ENCODE measurements around the gene GSTA2.
"Not testable (repeated sequence)": the region's sequence is repeated elsewhere in the genome, so short reads cannot be mapped to it uniquely, and the experiment has no call there.

The GSTA2 gene

DNA sequence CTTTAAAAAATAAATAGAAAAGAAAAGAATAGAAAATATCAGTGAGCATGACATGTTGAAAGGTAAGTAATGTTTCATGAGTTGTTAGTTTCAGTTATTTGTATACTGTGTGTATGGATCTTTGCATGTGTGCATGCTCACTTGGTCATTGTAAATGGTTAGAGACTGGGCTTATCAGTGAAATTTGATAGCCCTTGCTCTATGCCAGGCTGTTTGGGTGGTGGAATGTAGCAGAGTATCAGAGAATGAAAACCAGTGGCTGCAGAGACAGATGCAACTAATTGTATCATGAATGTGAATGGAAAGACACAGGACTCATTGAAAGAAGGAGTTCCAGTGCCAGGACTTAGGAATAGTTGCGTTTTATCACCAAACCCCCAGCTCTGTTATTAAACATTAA is 4.2 kb downstream of the GSTA2 start:
- DNase-seq = no peak

DNA sequence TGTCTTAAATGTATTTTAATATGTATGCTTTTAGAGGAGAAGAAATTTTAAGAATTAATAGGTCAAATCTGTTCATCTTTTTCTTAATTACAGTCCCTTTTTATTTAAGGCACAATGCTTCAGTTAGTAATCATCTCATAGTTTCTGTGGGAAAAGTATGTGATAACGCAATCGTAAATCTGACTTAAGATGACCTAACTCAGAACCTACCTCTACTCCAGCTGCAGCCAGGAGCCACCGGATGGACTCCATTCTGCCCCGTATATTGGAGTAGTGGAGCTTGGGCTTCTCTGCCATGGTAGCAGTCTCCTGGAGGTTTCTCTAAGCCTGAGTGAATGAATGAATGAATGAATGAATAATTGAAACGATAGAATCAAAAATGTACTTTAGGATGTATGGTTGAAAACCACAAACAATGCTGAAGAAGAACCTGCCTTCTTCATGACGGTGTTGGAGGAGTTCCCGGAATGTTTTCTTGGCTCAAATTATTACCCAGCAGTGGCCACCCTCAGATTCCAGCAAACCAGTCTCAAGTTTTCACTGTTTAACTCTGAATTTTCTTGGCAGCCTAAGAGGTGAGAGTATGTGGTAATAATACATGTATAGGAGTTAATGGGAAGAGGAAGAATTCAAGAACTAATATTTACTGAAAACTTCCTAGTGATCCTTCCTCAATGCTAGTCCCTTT is 5.5 kb downstream of the GSTA2 start:
- DNase-seq = not testable (repeated sequence)

DNA sequence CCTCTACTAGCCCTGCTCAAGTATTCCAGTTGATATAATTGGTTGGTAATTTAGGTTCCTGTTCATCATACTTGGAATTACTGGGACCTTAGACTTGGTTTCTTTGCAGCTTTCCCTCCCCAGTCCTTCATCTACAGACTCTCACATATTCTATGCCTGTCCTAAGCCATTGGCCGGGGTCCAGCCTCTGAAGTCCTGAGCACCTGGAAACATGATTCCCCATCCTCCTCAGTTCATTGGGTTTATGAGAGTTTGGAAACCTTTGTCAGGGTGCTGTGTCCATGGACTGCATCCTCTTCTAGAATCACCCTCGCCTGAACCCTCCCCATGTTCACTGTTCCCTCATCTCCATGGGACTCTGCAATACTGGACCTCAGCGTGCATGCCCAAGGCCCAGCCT is 8.8 kb downstream of the GSTA2 start:
- DNase-seq = no peak

DNA sequence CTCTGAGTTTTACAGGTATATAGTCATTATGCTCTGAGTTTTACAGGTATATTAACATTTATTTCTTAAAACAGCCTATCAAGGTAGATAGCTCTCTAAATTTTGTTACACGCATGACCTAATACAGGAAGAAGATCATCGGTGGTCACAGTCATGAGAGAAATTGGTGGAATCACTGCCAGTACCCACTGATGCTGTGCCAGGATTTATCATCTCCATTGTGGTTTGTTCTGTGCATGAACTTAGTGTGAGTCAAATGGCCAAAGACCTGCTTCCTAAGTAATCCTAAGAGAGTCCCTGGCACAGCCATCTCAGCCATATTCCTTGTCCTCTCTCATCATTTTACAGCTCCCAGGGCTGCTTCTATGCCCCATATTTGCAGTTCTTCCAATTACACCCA is 10.1 kb downstream of the GSTA2 start:
- DNase-seq = not testable (repeated sequence)

DNA sequence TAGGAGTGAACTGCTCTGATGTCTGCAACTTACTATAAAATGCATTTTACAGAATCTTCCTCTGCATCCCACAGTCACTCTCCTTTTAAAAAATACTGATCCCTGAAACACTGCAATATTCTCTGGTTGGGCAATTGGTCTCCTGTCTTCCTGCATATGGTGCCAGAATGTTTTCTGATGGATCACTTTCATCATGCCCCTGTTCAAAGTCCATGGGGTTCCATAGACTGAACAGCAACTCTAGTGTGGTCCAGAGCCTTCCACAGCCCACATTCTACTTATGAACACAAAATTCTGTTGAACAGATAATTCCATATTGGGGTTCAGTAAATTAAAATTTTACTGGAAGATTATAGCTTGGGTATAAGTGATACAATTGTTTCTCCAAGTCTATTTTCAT is 11.0 kb downstream of the GSTA2 start:
- no peak for DNase-seq

DNA sequence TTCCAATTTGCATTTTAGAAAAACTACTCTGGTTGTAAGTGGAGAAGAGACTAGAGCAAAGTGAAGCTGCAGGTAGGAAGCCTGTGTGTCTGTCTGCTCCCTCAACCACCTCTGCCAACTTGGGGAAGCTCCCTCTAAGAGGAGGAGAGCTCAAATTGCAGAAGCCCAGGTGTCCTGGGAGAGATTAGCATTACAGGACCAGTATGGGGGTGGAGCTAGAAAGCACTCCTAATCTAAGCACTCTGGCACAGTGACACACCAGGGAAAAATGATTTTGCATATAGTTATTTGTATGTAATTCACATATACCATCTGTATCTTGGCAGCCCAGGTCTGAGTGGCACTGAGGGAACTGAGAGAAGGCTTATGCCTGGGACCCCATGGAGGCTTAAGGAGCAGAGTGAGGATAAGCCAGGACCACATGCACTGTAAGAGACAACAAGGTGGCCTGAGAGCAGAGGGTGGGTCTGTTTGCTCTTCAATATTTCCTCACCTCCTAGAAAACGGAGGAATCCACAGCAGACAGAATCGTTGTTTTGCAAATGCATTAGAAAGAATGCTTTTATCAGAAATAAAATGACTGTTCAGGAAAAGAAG is 13.6 kb downstream of the GSTA2 start:
- DNase-seq = no peak

DNA sequence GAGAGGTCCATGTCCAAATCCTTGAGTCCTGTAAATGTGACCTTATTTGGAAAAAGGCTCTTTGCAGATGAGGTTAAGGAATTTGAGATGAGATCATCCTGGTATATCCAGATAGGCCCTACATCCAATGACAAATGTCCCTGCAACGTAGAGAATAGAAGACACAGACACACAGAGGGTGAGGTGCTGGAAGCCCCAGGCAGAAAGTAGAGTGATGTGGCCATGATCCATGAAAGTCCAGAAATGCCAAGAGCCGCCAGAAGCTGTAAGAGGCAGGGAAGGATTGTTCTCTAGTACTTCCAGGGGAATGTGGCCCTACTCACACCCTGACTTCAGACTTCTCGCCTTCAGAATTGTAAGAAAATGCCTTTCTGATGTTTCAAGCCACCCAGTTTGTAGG is 16.0 kb downstream of the GSTA2 start:
- not testable (repeated sequence) for DNase-seq

DNA sequence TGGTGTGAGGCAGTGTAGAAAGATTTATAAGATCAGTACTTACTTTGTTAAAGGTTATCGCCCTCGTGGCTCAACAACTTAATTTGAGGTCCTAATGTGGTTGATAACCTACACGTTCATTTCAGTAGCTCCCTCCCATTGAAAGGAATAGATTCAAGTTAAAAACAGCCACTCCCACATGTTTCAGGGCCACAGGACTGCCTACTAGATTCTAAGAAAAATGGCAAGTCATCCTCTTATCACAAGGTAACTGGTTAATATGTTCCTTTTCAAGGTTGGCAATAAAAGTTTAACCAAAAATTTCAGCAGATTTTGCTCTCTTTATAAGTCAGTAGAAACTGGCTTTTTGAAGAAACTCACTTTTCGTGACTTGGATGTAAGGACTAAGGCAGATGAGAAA is 17.1 kb downstream of the GSTA2 start:
- DNase-seq = no peak

DNA sequence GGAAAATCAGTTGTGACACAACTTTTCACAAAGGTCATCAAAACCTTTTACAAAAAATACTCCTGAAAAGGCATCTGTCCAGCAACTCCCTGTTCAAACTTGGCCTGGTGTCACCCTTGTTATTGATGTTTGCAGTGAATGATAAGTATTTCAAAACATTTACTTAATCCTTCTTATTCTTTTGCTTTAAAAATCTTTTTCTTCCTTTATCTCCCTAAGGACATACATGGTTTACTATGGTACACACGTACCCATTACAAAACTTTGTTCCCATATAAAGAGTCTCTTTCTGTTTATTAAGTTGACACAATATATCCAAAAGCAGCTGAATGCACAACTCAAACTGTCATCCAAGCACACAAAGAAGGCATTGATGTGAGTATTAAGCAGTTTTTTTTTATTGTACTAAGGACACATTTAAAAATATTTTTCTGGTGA is 17.5 kb downstream of the GSTA2 start:
- DNase-seq = no peak

DNA sequence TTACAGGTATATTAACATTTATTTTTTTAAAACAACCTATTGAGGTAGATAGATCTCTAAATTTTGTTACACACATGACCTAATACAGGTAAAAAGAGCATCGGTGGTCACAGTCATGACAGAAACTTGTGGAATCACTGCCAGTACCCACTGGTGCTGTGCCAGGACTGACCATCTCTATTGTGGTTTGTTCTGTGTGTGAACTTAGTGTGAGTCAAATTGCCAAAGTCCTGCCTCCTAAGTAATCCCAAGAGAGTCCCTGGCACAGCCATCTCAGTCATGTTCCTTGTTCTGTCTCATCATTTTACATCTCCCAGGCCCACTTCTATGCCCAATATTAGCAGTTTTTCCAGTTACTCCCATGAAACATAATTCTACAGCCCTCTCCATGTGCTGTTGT is 21.4 kb downstream of the GSTA2 start:
- no peak for DNase-seq

DNA sequence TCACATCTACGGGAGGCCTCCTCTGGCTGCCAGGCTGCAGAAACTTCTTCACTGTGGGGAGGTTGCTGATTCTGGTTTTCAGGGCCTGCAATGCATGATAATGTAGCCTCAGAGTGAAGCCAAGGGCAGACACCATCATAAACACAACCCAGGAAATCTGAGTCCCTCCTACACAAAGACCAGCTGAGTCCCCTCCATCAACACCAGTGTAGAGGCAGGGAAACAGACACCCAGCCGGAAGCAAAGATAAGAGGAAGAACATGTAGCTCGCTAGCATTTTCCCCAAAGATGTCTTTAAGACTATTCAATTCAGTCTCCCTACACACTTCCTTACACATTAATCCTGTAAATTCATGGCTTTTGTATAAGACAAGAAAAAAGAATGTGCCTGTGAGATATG is 23.6 kb downstream of the GSTA2 start:
- no peak for DNase-seq

DNA sequence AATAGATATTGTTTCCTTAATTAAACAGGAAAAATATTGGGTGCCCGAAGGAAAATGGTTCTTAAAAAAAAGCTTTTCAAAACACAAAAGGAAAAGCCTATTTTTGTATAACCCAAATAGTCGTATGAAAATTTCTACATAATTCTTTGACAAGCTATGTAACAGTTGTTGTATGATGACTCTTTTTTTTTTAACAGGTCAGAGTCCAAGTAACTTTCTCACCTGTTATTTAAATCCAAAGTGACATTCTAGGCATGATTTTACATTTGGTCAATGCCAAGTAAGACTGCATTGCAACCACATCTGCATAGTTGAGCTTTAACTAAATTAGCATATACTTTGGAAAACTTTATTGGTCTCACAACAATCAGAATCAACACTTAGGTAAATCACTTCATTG is 24.1 kb downstream of the GSTA2 start:
- DNase-seq = no peak

DNA sequence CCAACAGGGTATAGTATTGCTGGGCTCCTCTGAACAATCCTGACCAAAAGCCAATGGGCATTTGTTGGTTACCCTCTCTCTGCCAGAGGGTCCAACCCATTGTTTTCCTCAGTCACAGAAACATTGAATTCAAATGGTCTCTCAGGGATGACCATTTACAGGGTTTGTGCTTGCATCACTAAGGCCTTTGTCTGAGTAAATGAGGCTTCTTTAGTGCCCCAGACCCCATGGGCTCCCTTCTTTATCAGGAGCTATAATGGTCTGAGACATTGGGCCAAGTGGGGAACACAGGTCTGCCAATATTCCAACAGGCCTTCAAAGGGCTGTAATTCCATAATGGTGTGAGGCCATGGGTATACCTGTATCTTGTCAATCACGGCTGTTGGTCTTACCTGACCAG is 27.1 kb downstream of the GSTA2 start:
- DNase-seq = no peak

DNA sequence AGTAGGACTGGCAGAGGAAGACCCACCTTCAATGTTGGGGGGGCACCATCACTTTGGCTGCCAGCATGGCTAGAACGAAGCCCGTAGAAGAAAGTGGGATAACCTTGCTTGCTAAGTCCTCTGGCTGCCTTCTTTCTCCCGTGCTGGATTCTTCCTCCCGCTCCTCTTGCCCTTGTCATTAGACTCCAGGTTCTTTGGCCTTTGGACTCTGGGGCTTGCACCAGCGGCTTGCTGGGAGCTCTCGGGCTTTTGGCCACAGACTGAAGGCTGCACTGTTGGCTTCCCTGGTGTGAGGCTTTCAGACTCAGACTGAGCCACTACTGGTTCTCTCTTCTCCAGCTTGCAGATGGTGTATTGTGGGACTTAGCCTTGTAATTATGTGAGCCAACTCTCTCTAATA is 28.2 kb downstream of the GSTA2 start:
- DNase-seq = no peak

DNA sequence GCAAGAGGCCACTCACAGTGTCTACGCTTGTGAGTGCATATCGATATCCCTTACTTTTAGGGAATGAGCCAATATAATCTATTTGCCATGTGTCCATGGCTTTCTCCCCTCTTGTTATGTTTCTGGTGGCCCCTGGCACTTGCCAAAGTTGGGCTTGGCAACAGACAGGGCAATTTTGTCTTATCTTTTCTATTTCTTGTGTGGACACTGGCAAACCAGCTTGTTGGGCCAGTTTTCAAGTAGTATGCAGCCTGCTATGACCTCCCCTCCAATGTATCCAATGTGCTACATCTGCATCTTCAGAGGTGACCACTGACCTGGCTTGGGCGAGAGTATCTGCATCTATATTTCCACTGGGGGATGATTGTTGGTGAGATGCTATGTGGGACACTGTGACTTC is 29.2 kb downstream of the GSTA2 start:
- DNase-seq = no peak

DNA sequence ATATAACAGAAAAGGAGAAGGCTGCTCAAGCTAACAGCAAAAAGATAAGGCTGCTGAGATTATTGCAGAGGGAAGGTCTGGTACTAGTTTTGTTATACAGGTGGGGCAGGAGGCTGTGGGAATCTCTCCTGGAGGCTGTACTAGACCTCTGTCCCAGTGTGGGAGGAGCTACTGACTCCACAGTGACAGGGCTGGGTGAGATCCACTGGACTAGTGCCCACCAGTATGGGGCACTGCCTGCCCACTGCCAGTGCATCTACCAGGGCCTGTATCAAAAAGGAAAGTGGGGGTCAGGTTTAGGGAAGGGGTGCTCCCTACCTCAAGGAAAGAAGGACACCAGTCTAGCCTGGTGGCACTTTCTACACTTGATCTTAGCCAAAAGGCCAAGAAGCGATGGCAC is 30.1 kb downstream of the GSTA2 start:
- DNase-seq = no peak

DNA sequence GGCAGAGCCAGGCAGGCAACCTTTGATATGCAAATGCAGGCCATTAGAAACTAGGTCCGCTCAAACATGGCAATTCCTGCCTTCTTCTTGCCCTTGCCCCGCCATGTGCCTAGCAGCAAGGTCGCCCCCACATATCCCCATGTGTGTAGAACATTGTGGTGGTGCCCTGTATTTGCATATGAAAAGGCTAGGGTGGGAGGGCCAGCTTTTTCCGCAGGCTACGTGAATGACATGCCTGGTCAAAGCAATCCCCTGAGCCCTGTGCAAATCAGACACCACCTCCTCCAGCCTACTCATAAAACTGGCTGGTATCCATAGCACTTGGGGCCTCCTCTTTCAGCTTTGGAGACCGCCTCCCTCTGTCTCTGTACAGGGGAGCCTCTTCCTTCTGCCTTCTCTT is 31.6 kb downstream of the GSTA2 start:
- no peak for DNase-seq

DNA sequence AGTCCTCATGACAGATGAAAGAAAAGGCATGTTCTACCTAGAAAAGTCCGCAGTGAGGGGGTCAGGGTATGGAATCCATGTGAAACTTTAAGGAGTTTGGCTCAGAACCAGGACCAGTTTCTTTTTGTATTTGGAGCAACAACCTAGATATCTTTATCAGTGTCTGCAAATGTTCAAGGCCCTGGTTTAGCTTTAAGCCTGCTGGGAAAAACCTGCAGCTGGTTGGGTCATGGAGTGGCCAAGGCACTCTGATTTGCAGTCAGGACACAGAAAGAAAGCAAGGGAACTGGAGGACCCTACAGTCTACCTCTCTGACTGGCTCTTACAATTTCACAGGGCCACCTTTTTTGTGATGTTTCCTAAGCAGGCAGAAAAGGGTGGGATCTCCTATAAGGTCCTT is 33.7 kb downstream of the GSTA2 start:
- no peak for DNase-seq

DNA sequence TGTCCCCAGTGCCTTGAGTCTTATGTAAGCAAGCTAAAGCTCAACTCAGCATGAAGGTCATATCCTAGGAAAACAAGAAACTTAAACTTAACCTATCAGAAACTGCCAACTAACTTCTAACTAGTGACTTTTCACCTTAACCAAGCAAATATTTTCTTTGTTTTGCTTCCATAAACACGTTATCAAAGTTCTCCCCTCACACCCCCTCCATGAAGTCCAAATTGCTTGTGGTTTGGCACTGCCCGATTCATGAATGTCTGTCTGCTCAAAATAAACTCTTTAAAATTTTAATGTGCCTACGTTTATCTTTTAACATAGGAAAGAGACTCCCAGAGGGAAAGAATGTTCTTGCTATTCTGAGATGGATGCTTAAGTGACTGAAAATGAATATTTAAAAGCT is 34.9 kb downstream of the GSTA2 start:
- no peak for DNase-seq

DNA sequence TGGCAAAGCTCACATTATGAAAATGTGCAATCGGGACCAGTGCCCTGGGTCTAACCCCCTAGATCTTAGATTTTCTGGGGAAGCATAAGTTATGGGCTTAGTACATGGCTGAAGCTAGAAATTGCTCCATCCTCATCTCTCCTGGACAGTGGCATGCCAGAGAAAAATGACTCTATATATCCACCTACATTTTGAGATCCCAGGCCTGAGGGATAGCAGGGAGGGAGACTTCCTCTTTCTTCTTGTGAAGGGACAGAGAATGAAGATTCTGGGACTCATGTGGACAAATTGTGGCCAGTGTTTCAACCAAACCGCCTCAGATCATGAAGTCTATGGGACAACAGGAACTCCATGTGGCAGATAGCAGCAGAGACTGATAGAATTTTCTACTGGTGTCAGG is 35.4 kb downstream of the GSTA2 start:
- DNase-seq = no peak

DNA sequence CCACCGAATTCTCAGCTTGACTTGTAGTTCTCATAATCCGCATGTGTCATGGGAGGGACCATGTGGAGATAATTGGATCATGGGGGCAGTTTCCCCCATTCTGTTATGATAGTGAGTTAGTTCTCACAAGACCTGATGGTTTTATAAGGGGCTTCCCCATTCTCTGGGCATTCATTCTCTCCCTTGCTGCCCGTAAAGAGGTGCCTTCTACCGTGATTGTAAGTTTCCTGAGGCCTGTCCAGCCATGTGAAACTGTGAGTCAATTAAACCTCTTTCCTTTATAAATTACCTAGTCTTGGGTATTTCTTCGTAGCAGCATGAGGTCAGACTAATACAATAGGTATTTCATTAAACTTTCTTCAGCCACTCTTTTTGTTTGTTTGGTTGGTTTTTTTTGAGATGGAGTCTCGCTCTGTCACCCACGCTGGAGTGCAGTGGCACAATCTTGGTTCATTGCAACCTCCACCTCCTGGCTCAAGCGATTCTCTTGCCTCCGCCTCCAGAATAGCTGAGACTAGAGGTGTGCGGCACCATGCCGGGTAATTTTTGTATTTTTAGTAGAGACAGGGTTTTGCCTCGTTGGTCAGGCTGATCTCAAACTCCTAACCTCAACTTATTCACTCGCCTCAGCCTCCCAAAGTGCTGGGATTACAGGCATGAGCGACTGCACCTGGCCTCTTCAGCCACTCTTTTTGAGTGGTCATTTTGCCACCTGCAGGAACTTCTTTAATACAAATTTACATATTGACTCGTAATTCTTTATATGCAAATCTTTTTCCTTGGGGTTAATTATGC is 36.3 kb downstream of the GSTA2 start:
- DNase-seq = no peak

DNA sequence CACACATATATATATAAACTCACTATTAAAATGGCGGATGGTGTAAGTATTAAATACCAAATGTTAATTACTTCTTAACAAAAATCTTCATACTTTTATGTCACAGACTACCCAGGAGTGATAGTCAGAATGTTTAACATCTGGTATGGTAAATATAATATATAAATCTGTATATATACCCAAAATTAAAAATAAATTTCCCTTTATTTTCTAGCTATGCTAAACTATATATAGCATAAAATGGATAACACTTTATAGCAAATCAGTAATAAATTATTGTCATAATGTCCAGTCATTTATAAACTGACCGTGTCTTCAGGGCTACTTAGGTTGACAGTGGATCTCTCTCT is 37.1 kb downstream of the GSTA2 start:
- no peak for DNase-seq

DNA sequence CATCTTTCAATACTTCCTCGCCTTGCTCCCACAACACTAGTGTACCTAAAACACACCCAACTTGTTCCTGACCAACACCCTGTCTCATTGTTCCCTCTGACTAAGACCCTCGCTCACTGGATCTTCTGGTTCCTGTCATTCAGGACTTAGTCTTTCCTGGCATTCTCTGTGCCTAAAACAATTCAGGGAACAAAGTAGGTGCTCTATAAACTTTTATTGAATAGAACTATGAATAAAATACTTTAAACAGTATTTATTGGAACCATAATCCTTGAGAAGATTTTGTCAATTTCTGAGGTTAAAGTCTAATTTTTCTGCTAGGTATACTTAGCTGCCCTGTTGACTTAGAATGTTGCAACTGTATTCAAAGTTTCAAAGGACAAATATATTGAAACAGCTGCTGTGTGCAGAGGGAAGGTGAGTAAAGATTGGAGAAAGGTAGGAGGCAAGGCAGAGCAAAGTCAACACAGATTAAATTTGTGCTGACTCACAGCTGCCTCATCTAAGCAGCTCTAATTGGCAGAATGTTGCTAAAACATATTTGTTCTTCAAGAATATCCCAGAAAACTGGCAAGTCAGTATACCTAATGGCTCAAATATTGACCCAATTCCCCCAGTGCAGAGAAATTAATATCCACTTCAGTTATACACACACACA is 37.6 kb downstream of the GSTA2 start:
- DNase-seq = no peak

DNA sequence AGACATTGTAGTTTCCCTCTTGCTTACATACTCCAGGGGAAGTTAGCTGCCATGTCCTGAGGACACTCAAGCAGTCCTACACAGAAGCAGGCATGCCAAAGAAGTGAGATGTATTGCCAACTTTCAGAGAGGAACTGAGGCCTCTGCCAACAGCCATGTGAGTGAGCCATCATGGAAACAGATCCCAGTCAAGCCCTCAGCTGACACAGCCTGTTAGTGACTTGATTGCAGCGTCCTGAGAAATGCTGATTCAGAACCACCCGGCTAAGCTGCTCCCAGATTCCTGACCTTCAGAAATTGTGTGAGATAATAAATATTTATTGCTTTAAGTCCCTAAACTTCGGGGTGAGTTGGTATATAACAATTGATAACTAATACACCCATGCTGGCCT is 38.1 kb downstream of the GSTA2 start:
- no peak for DNase-seq

All from activated naive CD4-positive, alpha-beta T cell treated with Interleukin-2 at 50 U/mL for 16 hours (primary cell).